DOHH2 (cell line): ENCODE results near the gene CYP2J2.

Experiments used
- EZH2phosphoT487 ChIP-seq: fragments of 200-600 bp; sonication (generic); IDR thresholded peaks from 2 replicates; pipeline ENCODE4 v1.6.1; 2017; ENCODE audit warnings: borderline replicate concordance, mild to moderate bottlenecking, antibody characterized with exemption, low read length, moderate library complexity, mixed read lengths
- TF ChIP-seq, protein P1 (sequence below): fragments of 200-600 bp; sonication (generic); IDR thresholded peaks from one replicate; pipeline ENCODE4 v1.5.1; 2014; ENCODE audit warnings: antibody characterized with exemption, mild to moderate bottlenecking, low read depth, low read length; ENCODE audit not compliant: poor library complexity, severe bottlenecking

DNA sequence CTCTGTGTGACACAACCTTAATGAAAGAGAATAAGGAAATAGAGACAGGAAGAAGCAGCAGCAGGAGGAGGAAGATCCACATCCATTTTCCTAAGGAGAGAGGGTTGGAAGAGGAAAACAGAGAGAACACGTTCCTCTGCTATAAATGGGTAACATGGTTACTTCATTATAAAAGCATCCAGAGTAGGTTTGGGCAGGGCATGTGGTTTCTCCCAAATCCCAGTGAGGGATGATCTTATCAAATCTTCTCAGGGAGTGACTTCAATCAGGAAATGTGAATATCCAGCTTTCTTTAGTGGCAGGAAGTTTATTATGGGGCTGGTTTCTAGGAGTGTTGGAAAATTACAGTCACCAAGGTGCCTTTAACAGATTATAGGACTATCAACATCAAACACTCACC lies 11.1 kb downstream of the CYP2J2 start:
- TF ChIP-seq, protein P1, sequence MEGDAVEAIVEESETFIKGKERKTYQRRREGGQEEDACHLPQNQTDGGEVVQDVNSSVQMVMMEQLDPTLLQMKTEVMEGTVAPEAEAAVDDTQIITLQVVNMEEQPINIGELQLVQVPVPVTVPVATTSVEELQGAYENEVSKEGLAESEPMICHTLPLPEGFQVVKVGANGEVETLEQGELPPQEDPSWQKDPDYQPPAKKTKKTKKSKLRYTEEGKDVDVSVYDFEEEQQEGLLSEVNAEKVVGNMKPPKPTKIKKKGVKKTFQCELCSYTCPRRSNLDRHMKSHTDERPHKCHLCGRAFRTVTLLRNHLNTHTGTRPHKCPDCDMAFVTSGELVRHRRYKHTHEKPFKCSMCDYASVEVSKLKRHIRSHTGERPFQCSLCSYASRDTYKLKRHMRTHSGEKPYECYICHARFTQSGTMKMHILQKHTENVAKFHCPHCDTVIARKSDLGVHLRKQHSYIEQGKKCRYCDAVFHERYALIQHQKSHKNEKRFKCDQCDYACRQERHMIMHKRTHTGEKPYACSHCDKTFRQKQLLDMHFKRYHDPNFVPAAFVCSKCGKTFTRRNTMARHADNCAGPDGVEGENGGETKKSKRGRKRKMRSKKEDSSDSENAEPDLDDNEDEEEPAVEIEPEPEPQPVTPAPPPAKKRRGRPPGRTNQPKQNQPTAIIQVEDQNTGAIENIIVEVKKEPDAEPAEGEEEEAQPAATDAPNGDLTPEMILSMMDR: no peak
- TF ChIP-seq EZH2phosphoT487: no peak
